Measurements from ENCODE around the gene EIF2AK3.

The EIF2AK3 gene

DNA sequence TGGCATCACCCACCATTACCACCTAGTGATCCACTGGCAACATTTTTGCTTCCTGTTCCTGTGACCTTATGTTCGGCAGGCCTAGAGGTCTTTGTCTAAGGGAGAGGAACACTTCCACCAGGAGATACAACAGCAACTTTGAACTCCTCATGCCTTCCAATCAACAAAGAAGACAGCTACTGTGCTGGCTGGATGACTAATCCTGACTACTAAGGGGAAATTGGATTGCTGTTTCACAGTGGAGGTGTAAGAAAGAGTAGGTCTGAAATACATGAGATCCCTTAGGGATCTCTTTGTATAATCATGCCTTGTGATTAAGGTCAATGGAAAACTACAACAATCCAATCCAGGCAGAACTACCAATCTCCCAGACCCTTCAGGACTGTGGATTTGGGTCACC lies 45.2 kb downstream of the EIF2AK3 start:
- no peak for DNase-seq (ENCODE audit: extremely low spot score)
- ChIA-PET CTCF (interaction anchor here (2.0 to 2.5 kb wide), 2 partner anchors 9 to 87 kb away, joined by 9 read pairs; no protein-coding TSS in a partner anchor), POLR2A (no interaction called here)
- TF ChIP-seq, protein P1, sequence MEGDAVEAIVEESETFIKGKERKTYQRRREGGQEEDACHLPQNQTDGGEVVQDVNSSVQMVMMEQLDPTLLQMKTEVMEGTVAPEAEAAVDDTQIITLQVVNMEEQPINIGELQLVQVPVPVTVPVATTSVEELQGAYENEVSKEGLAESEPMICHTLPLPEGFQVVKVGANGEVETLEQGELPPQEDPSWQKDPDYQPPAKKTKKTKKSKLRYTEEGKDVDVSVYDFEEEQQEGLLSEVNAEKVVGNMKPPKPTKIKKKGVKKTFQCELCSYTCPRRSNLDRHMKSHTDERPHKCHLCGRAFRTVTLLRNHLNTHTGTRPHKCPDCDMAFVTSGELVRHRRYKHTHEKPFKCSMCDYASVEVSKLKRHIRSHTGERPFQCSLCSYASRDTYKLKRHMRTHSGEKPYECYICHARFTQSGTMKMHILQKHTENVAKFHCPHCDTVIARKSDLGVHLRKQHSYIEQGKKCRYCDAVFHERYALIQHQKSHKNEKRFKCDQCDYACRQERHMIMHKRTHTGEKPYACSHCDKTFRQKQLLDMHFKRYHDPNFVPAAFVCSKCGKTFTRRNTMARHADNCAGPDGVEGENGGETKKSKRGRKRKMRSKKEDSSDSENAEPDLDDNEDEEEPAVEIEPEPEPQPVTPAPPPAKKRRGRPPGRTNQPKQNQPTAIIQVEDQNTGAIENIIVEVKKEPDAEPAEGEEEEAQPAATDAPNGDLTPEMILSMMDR (IDR thresholded peaks at IDR 0.05; ENCODE audit: control extremely low read depth, extremely low read depth, low read depth, missing control alignments) = no peak

DNA sequence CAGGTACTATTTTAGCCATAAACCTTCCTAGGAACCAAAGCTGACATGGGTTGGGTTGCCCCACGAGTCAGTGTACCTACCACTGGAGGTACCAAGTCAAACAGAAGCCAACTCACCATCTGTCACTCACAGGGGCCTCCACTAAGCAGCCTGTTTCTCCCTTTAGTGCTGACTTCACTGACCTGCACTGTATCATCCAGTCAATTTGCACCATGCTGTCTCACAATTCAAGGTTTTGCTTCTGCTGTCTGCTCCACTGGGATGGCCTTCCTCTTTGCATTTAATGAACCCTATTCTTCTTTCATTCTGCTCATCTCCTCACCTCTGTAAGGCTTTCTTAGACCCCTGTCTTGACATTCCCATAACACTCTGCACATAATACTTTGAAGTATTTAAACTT lies 47.2 kb downstream of the EIF2AK3 start:
- CTCF ChIA-PET = interaction anchor here (0.6 to 2.5 kb wide), 7 partner anchors 8 to 92 kb away, joined by 3 to 9 read pairs (median 4); no protein-coding TSS in a partner anchor
- TF ChIP-seq, protein P1 (IDR thresholded peaks at IDR 0.05; ENCODE audit: control extremely low read depth, extremely low read depth, low read depth, missing control alignments) = no peak
- POLR2A ChIA-PET = interaction anchor here (1.0 kb wide), 1 partner anchor 20 kb away, joined by 4 read pairs; no protein-coding TSS in a partner anchor
- no peak for DNase-seq (ENCODE audit: extremely low spot score)

DNA sequence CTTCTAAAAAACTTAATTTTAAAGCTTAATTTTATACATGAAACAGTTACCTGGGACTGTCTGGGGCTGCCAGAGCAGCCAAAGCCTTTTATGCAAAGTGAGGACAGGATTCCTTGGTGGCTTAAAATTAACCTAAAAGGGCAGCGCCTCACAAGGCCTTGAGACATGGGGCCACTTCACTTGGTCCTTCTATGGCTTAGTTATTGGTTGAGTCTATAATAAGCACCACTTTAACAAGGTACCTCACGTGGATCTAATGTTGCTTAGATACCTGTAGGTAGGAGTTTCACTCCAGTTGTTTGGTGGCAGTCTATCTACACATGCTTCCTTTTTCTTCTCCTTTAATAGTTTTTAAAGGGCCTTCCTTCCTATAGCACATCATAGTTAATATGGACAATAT lies 51.6 kb downstream of the EIF2AK3 start:
- TF ChIP-seq, protein P1 (IDR thresholded peaks at IDR 0.05; ENCODE audit: control extremely low read depth, extremely low read depth, low read depth, missing control alignments) = no peak
- DNase-seq (ENCODE audit: extremely low spot score) = no peak
- ChIA-PET CTCF (interaction anchor here (1.0 to 3.0 kb wide), 4 partner anchors 8 to 97 kb away, joined by 3 to 8 read pairs (median 4); no protein-coding TSS in a partner anchor), POLR2A (no interaction called here)

DNA sequence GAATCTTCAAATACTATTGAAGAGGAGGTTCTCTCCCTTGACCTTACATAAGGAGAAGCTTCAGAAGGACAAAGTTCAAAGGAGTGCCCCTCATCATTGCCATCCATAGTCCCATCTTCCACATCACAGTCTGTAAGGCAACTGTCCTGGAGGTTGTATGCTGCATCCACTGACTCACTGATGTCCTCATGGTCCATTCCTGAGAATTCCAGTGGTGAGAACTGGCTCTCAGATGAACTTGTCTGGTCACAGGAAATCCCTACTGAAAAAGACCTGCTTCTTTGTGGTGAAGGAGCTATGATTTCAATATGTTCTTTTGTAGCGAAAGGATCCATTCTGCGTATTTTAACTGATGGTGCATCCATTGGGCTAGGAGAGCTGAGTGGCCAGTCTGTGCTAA lies 52.2 kb downstream of the EIF2AK3 start:
- CTCF ChIA-PET = interaction anchor here (1.0 to 3.0 kb wide), 5 partner anchors 8 to 117 kb away, joined by 3 to 8 read pairs (median 3); no protein-coding TSS in a partner anchor
- TF ChIP-seq, protein P1 (IDR thresholded peaks at IDR 0.05; ENCODE audit: control extremely low read depth, extremely low read depth, low read depth, missing control alignments) = no peak
- no peak for DNase-seq (ENCODE audit: extremely low spot score)
- POLR2A ChIA-PET = no interaction called here

DNA sequence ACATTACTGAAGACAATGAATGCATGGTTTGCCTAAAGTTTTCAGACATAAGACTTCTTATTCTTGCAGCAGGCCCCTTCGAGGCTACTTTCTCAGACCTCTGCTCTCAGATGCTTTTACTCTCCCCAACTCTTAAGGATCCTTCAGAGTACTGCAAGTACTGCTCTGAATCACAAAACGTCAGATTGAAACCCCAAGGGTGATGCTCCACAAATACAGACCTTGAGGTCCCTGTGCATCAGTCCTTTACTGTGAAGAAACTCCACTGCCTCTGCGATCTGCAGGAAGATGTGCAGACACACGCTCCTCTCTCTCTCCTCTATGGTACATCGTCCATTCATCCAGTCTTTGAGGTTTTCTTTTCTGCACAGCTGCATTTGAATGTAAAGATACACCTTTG lies 52.8 kb downstream of the EIF2AK3 start:
- ChIA-PET POLR2A (no interaction called here), CTCF (interaction anchor here (1.2 to 3.0 kb wide), 3 partner anchors 14 to 117 kb away, joined by 3 to 8 read pairs (median 4); no protein-coding TSS in a partner anchor)
- TF ChIP-seq, protein P1 (IDR thresholded peaks at IDR 0.05; ENCODE audit: control extremely low read depth, extremely low read depth, low read depth, missing control alignments) = no peak
- DNase-seq (ENCODE audit: extremely low spot score) = no peak

DNA sequence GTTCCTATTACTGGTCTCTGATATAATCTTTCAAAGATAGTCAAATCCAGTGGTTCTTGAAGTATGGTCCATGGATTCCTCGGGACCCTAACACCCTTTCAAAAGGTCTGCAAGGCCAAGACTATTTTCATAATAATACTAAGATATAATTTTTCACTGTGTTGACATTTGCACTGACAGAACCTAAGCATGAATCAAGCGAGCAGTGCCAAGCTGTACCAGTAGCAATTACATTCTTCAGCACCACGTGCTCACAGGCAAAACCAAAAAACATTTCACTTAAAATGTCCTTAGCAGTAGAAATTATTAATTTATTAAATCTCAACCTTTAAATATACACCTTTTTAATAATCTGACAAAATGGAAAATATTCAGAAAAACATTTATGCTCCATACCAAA lies 59.1 kb downstream of the EIF2AK3 start:
- ChIA-PET CTCF (interaction anchor here (1.5 to 2.8 kb wide), 3 partner anchors 11 to 104 kb away, joined by 3 to 9 read pairs (median 8); no protein-coding TSS in a partner anchor), POLR2A (no interaction called here)
- TF ChIP-seq, protein P1 (IDR thresholded peaks at IDR 0.05; ENCODE audit: control extremely low read depth, extremely low read depth, low read depth, missing control alignments) = no peak

More for the DNA sequence above, 59.1 kb downstream of the EIF2AK3 start:
- DNase-seq (ENCODE audit: extremely low spot score) = no peak
